COR-L47 (cell line): Measurements from ENCODE around the gene PTPRG.

ENCODE experiments used
- DNase-seq: peaks from one replicate; lab custom pipeline; 2025; lab: John Stamatoyannopoulos, UW

The PTPRG gene

GRCh38 chr3:61828880-61829721 is 267.7 kb downstream of the PTPRG start:
- DNase-seq, result no peak

- no peak for DNase-seq
Measured at GRCh38 chr3:61829722-61830350, 268.5 kb downstream of the PTPRG start.

GRCh38 chr3:61831973-61832372 is 270.6 kb downstream of the PTPRG start:
- no peak for DNase-seq

GRCh38 chr3:61832375-61833229 is 271.2 kb downstream of the PTPRG start:
- DNase-seq, result no peak

DNA sequence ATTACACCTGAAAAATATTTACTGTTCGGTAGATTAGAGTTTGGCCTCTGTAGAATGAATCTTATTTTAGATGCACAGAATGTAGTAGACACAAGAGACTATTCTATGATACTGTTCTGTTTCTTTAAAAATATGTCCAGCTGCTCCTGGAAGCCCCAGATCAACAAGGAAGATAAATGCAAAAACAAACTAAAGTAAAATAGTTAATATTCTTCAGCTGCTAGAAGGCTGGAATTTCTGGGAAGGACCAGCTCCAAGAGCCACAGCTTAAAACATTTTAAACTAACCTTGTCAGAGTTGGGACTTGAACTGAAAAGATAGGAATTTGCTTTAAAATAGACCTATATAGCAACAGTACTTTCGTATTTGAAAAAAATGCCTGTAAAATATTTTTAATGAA is 277.9 kb downstream of the PTPRG start:
- DNase-seq, result no peak

DNA sequence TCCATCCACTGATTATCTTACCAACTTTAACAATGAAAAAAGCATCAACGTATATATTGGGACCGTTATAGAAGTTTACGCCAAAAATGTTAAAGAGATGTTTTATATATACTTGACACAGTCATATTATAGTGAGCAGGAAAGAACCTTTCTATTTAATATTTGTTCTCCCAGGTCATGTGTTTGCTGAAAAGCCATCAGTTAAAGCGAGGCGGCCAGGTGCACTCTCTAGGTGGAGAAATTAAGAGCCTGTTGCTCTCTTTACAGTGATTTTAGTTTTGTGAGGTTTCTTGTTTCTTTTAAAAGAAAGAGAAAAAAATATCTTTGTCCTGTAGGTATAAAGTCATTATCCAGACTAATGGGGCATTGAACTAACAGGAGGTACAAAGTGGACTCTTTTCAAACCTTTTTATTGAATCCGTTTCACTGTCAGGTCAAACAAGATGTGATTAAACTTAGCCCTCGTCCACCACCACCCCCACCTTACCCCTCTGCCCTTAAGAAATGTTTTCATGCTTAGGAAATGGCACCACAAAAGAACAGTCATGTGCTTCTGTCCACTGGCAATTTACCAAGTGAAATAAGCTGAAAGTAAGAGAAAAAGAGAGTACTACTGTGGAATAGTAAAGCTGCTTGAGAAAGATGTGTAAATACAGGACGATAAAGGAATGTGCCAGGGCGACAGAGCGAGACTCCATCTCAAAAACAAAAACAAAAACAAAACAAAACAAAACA is 279.9 kb downstream of the PTPRG start:
- no peak for DNase-seq

DNA sequence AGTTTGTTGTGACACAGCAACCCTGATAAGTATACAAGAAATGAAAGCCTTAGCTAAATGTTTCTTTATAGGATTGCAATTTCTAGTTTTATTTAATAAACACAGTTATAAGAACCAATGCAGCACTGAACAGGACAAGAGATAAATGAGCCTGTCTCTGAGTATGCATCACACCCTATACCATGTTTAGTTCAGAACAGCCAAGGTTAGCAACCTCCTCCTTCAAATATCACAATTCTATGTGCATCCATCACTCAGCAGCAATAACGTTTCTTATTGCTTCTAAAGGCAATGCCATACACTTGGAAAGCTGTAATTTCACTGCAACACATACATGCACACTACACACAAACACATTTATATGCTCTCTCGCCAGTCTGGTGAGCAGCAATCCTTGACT is 280.6 kb downstream of the PTPRG start:
- no peak for DNase-seq

GRCh38 chr3:61844346-61844745 is 283.0 kb downstream of the PTPRG start:
- DNase-seq, result no peak

- no peak for DNase-seq
Measured at GRCh38 chr3:61846488-61846887, 285.1 kb downstream of the PTPRG start.

GRCh38 chr3:61847784-61848462 is 286.6 kb downstream of the PTPRG start:
- no peak for DNase-seq

- no peak for DNase-seq
Measured at GRCh38 chr3:61848885-61849284, 287.5 kb downstream of the PTPRG start.

DNA sequence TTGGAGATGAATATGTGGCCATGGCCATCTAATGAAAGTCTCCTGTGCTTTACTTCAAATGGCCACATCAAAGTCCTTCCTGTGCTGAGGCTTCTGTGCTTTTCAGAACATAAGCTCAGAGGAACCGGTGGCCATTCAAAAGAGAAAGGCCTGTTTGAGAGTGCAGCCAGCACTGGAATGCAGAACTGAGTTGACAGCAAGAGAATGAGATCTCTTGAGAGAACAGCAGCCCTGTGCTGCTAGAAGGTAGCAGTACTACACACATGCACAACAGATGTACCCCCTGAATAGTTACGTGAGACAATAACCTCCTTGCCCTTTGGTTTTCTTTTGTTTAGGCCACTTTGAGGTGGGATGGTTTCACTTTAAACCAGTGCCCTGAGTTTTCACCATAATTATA is 292.5 kb downstream of the PTPRG start:
- DNase-seq, result no peak

DNA sequence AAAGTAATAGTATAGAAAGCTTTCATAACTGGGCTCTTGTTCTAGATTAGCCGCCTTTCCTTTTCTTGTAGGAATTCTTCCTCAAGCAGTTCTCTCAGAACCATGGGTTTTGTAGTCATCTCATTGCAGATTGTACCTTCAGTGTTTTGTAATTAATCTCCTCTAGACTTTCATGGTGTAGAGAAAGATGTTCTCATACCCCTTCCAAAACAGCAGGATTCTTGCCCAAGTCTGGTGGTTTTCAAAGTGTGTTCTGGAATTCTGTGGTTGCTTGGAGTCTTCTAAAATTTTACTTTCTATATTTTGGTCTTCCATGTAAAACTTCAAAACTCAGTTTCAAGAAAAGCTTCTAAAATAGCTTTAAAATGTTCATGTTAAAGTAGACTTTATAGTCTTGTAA is 293.8 kb downstream of the PTPRG start:
- DNase-seq, result no peak

DNA sequence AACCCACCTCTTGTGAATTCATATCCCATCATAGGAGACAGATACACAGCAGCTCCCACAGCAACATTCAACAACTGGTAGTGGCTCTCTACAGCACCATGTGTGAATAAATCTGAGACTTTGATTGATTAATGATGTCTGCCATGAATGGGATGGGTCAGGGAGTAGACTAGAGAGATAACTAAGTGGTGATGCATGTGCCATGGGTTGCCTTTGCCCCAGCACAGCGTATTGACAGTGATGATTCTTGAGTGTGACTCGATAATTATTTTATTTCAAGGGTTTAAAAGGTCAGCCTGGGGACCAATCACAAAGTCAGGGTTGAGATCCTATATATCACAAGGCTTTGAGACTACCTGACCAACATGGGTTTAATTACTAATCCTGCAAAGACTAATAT is 295.9 kb downstream of the PTPRG start:
- DNase-seq, result no peak

- DNase-seq, result no peak
Measured at GRCh38 chr3:61858054-61858453, 296.7 kb downstream of the PTPRG start.

GRCh38 chr3:61861410-61861809 is 300.0 kb downstream of the PTPRG start:
- no peak for DNase-seq

GRCh38 chr3:61862614-61863289 is 301.4 kb downstream of the PTPRG start:
- no peak for DNase-seq

GRCh38 chr3:61863579-61863978 is 302.2 kb downstream of the PTPRG start:
- no peak for DNase-seq

GRCh38 chr3:61864886-61865285 is 303.5 kb downstream of the PTPRG start:
- no peak for DNase-seq

DNA sequence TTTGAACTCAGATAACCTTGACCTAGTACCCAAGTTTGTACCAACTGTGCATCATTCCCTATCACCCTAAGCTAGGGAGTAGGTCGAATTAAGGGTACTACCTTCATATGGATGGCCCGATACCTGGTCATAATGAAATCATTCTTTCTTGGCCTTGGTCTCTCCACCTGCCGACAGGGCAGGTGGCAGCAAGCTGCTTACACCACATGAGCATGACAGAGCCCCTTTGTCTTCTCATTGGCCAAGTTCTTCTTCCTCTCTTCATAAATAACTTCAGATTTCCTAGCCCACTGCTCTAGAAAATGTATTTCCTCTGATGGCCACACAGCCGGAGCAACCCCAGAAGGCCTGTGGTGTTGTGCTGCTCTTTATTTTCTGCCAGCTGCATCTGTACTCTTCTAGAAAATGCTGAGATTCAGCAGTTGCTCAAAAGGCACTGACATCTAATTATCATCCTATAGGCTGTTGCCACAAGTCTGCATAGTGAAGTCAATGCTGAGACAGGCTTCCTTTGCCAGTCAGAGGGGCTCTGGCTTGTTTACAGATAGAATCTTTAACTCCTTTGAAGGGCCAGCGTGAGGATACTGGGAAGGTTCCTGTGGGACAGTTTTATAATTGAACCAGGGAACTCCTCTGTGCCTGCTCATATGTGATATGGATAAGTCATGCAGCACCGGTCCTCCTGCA is 304.2 kb downstream of the PTPRG start:
- no peak for DNase-seq
